Panc1 (cell line): ENCODE data around the gene NRM. TPM values are rescaled to one million over a fixed set of nuclear protein-coding genes. Genes with fewer than 3 reads are reported as not detected.

Experiments
- ATAC-seq: fragments of 200-7000 bp; cut with Tn5 transposase; 2 replicates; pipeline ENCODE4 v1.9.1; 2020; ENCODE audit warnings: mild to moderate bottlenecking, moderate library complexity
- BruUV-seq: library from RNA; stranded (reverse); fragments of 400-500 nt; replicated peaks from 2 replicates; lab custom pipeline; 2021; lab: Mats Ljungman, UMichigan
- CTCF ChIA-PET: fragments of 300-600 bp; sonication (Branson Sonifier 250); formaldehyde crosslinking; loops from one replicate; lab custom pipeline; 2022; ENCODE audit warnings: antibody characterized with exemption; lab: Charles Lee
- POLR2A ChIA-PET: fragments of 300-600 bp; sonication (Branson Sonifier 250); formaldehyde crosslinking; loops from one replicate; lab custom pipeline; 2022; ENCODE audit warnings: antibody characterized with exemption; lab: Charles Lee
- DNase-seq: peaks from one replicate; pipeline ENCODE4 v3.0.0-alpha.2; 2010; ENCODE audit warnings: low read depth, low spot score
- H3K27ac ChIP-seq: 2 replicates; pipeline ENCODE4 v1.5.1; 2011; ENCODE audit warnings: mild to moderate bottlenecking, low read length, inconsistent platforms
- H3K27me3 ChIP-seq: fragments of 200-500 bp; sonication (Bioruptor generic); 2 replicates; pipeline ENCODE4 v1.6.0; 2014; ENCODE audit warnings: low read length, inconsistent platforms; ENCODE audit not compliant: control insufficient read depth, insufficient read depth
- H3K36me3 ChIP-seq: fragments of 200-500 bp; sonication (Bioruptor generic); 2 replicates; pipeline ENCODE4 v1.5.1; 2014; ENCODE audit warnings: inconsistent platforms, mild to moderate bottlenecking, low read length, moderate library complexity; ENCODE audit not compliant: control insufficient read depth, insufficient read depth
- H3K4me1 ChIP-seq: 2 replicates; pipeline ENCODE4 v1.5.1; 2011; ENCODE audit warnings: inconsistent platforms, mild to moderate bottlenecking, low read length, moderate library complexity; ENCODE audit not compliant: control insufficient read depth, insufficient read depth
- H3K4me3 ChIP-seq, 2 experiments: 2 replicates each; pipeline ENCODE4 v1.5.1; 2011 to 2012; ENCODE audit warnings: low read depth in 2 of 2, low read length in 2 of 2, mild to moderate bottlenecking in 2 of 2, inconsistent platforms in 1 of 2, moderate library complexity in 1 of 2
- H3K9me3 ChIP-seq: fragments of 200-500 bp; sonication (Bioruptor generic); 2 replicates; pipeline ENCODE4 v1.5.1; 2014; ENCODE audit warnings: low read depth, mild to moderate bottlenecking, inconsistent platforms, low read length, moderate library complexity; ENCODE audit not compliant: control insufficient read depth, insufficient read depth
- SIN3A ChIP-seq: IDR thresholded peaks from 2 replicates; pipeline ENCODE4 v1.6.1; 2012; ENCODE audit warnings: low read depth, mild to moderate bottlenecking, low read length, moderate library complexity, borderline replicate concordance; ENCODE audit not compliant: insufficient read depth
- TCF7L2 ChIP-seq: IDR thresholded peaks from 2 replicates; pipeline ENCODE4 v1.6.1; 2011; ENCODE audit warnings: mild to moderate bottlenecking, low read depth, low read length, inconsistent platforms
- in situ Hi-C: cut with HindIII; loops from 2 replicates; pipeline ENCODE4 v1.10.0; 2016; ENCODE audit warnings: low sequenced_read_pairs, low pct_unique_long_range_greater_than_20kb
- intact Hi-C: fragments of 100-400 bp; cut with micrococcal nuclease; formaldehyde crosslinking; loops from one replicate; pipeline ENCODE4 v1.10.0; 2022; ENCODE audit not compliant: unreplicated experiment
- total RNA-seq: library from RNA; stranded (reverse); gene quantifications from one replicate; pipeline ENCODE4 v1.2.1, GENCODE V29; 2021; ENCODE audit not compliant: unreplicated experiment
- TF ChIP-seq, protein P1 (sequence below), 2 experiments: IDR thresholded peaks; 2 replicates each; pipeline ENCODE4 v1.6.1; 2011 to 2012; ENCODE audit warnings: low read depth in 2 of 2, control low read depth in 1 of 2, low read length in 1 of 2, mild to moderate bottlenecking in 1 of 2, moderate library complexity in 1 of 2; ENCODE audit not compliant: insufficient read depth in 1 of 2
- TF ChIP-seq, protein P2 (sequence below): fragments of 450-650 bp; IDR thresholded peaks from 2 replicates; pipeline ENCODE4 v1.5.1; 2017; ENCODE audit warnings: mild to moderate bottlenecking

The NRM gene
- total RNA-seq, 1 experiment from 2014 or later = 21.9 TPM

DNA sequence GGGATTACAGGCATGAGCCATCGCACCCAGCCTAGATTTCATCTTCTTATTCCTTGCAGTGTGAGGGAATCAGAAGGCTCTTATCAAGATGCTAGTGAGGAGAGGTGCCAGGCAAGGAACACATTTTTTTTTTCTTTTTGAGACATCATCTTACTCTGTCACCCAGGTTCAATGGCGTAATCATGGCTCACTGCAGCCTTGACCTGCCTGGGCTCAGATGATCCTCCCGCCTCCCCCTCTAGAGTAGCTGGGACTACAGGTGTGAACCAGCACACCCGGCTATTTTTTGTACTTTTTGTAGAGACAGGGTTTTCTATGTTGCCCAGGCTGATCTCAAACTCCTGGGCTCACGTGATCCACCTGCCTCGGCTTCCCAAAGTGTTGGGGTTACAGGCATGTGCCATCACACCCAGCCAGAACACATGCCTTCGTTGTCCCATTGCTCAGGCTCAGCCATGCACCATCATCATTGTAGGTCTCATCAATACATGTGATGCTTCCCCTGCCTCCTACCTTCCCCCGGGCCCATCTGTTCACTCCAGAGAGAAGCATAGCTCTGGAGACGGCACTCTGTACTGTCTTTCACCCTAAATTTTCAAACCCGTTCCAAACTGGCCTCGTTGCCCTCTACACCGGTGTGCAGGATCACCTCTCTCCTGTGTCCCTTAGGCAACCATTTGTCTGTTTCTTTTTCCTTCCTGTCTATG, 41.6 kb upstream of the NRM start:
- no peak for DNase-seq
- Histone ChIP-seq H3K27ac (no peak overlapping the region), H3K27me3 (no peaks in the 10 kb centered on the region), H3K4me1 (0 out of 2 replicates have a peak, but pooled peaks cover 4% of the 10 kb centered on the region), H3K9me3 (no peaks in the 10 kb centered on the region), H3K4me3 (no peak overlapping the region), H3K36me3 (peaks cover 3% of the 10 kb centered on the region; the same call in 1 of the 2 replicates)
- POLR2A ChIA-PET = interaction anchor here (0.5 kb wide), 1 partner anchor 51 kb away, joined by 3 read pairs; no protein-coding TSS in a partner anchor
- TF ChIP-seq TCF7L2 = no peak
- TF ChIP-seq, protein P1, sequence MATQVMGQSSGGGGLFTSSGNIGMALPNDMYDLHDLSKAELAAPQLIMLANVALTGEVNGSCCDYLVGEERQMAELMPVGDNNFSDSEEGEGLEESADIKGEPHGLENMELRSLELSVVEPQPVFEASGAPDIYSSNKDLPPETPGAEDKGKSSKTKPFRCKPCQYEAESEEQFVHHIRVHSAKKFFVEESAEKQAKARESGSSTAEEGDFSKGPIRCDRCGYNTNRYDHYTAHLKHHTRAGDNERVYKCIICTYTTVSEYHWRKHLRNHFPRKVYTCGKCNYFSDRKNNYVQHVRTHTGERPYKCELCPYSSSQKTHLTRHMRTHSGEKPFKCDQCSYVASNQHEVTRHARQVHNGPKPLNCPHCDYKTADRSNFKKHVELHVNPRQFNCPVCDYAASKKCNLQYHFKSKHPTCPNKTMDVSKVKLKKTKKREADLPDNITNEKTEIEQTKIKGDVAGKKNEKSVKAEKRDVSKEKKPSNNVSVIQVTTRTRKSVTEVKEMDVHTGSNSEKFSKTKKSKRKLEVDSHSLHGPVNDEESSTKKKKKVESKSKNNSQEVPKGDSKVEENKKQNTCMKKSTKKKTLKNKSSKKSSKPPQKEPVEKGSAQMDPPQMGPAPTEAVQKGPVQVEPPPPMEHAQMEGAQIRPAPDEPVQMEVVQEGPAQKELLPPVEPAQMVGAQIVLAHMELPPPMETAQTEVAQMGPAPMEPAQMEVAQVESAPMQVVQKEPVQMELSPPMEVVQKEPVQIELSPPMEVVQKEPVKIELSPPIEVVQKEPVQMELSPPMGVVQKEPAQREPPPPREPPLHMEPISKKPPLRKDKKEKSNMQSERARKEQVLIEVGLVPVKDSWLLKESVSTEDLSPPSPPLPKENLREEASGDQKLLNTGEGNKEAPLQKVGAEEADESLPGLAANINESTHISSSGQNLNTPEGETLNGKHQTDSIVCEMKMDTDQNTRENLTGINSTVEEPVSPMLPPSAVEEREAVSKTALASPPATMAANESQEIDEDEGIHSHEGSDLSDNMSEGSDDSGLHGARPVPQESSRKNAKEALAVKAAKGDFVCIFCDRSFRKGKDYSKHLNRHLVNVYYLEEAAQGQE (IDR thresholded peaks at IDR 0.05; ENCODE audit: insufficient read depth in 1 of 2, low read depth in 2 of 2, low read length in 1 of 2) = no peak
- no TSS peak for BruUV-seq
- no peak for ATAC-seq
- CTCF ChIA-PET = no interaction called here
- intact Hi-C loops = no loop called here
- in situ Hi-C loops = no loop called here

DNA sequence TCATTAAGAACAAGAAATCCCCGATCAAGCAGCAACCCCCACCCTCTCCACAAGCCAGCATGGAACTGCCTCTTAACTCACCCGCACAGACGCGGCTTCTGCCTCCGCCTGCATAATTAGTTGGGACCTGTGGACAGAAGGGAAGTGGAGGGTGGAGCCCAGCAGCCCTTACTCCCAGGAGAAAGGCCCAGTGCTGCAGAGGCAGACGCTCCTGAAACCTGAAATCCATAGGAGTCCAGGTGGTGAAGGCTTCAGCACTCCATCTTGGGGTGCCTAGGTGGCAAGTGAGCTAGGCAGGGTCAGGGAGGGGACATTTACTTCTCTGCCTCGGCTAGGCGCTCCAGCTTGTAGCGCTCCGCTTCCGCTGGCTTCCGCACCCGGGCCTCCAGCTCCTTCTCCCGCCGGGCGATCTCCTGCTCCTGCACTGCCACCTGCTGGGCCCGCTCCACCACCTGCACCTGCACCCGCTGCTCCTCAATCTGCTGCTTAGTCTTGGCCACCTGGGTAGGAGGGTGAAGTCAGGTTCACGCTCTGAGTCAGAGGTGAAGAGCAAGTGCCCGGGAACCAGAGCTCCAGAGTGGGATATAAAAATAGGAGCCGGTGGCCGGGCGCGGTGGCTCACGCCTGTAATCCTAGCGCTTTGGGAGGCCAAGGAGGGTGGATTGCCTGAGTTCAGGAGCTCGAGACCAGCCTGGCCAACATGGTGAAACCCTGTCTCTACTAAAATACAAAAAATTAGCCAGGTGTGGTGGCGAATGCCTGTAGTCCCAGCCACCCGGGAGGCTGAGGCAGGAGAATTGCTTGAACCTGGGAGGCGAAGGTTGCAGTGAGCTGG, 40.0 kb upstream of the NRM start:
- DNase-seq (no peak), ATAC-seq (peak; percentile 59)
- Histone ChIP-seq H3K9me3 (no peaks in the 10 kb centered on the region), H3K4me3 (no peak overlapping the region), H3K27me3 (no peaks in the 10 kb centered on the region), H3K36me3 (peaks cover 3% of the 10 kb centered on the region; the same call in 1 of the 2 replicates), H3K4me1 (0 out of 2 replicates have a peak, but pooled peaks cover 4% of the 10 kb centered on the region), H3K27ac (no peak overlapping the region)
- TF ChIP-seq SIN3A = no peak
- TF ChIP-seq, protein P2, sequence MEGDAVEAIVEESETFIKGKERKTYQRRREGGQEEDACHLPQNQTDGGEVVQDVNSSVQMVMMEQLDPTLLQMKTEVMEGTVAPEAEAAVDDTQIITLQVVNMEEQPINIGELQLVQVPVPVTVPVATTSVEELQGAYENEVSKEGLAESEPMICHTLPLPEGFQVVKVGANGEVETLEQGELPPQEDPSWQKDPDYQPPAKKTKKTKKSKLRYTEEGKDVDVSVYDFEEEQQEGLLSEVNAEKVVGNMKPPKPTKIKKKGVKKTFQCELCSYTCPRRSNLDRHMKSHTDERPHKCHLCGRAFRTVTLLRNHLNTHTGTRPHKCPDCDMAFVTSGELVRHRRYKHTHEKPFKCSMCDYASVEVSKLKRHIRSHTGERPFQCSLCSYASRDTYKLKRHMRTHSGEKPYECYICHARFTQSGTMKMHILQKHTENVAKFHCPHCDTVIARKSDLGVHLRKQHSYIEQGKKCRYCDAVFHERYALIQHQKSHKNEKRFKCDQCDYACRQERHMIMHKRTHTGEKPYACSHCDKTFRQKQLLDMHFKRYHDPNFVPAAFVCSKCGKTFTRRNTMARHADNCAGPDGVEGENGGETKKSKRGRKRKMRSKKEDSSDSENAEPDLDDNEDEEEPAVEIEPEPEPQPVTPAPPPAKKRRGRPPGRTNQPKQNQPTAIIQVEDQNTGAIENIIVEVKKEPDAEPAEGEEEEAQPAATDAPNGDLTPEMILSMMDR = peak; percentile 83
- no peak for TF ChIP-seq TCF7L2
- ChIA-PET POLR2A (no interaction called here), CTCF (interaction anchor here (0.6 to 1.4 kb wide), 3 partner anchors 50 to 280 kb away, joined by 3 to 5 read pairs (median 5); no protein-coding TSS in a partner anchor)
- in situ Hi-C loops (no loop called here), intact Hi-C loops (loop anchor here (2.0 kb wide), 1 partner anchor 50 kb away; no protein-coding TSS in a partner anchor)
- BruUV-seq = no TSS peak
